Measurements from ENCODE around the gene SMAD3. TPM values are rescaled to one million over a fixed set of nuclear protein-coding genes. Genes with fewer than 3 reads are reported as not detected.
A peak's percentile ranks its signal among the peaks of the same experiment; 100 is the strongest.

SMAD3 gene
- total RNA-seq, 1 experiment from 2014 or later = 89.2 TPM

DNA sequence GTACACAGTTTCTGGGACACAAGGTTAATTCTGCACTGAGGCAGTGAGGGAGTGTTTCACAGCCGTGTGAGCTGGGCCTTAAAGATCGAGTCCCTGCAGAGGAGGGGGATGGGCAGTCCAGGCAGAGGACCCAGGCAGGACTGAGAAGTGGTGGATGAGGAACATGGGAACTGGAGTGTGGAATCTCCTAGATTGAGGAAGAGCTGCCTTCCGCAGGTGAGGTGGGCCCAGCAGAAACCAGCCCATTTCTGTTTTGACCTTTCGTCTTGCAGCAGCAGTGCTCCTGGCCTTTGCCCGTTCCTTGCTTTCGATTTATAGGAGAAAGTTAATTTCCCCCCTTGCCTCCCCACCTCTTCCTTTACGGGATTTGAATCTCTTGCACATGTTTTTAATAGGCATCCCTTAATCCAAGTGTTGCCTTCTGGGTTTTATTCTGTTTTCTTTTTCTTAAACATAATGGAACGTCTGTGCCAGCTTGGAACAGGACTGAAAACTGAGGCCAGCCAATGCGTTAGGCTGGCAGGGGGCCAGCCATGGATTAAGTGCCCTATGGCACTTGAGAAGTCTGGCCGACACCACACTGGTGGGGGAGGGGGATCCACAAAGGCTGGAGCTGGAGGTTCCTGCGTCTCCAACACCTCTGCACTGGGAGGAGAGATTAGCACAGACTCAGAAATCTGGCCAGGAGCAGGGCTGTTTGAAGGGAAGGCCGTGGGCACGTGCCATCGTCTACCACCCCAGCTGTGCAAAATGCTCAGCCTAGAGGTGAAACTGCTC lies 111.0 kb downstream of the SMAD3 start:
- Histone ChIP-seq H3K27me3 (ENCODE audit: insufficient read depth, low read length) (no peaks in the 10 kb centered on the region), H3K4me1 (ENCODE audit: control insufficient read depth in 1 of 2, insufficient read depth in 2 of 2, low read length in 2 of 2) (peaks cover 28 to 68% of the 10 kb centered on the region in 2 experiments), H3K9ac (ENCODE audit: low read length) (peak overlapping the region; percentile 58), H3K9me2 (ENCODE audit: insufficient read depth) (no peaks in the 10 kb centered on the region), H3K4me3 (replicated peaks in 1 of 2; ENCODE audit: low read depth in 1 of 2, low read length in 2 of 2) (no peak overlapping the region), H3K9me3 (ENCODE audit: control insufficient read depth in 1 of 2, insufficient read depth in 1 of 2, low read depth in 1 of 2, low read length in 2 of 2) (no peaks in the 10 kb centered on the region), H4K20me1 (ENCODE audit: insufficient read depth) (no peaks in the 10 kb centered on the region), H3K4me2 (ENCODE audit: low read length) (peak overlapping the region; percentile 71), H3K79me2 (ENCODE audit: insufficient read depth, low read length) (peaks cover 33% of the 10 kb centered on the region; the same call in 1 of the 2 replicates), H3K36me3 (ENCODE audit: control insufficient read depth in 1 of 2, insufficient read depth in 2 of 2, low read length in 2 of 2) (peaks cover 2 to 52% of the 10 kb centered on the region in 2 experiments; a peak in 3 of 4 replicates), H3K27ac (ENCODE audit: low read depth, low read length) (no peak overlapping the region), H2AFZ (ENCODE audit: low read depth, low read length, poor library complexity, severe bottlenecking) (no peak overlapping the region)
- POLR2A ChIA-PET = no interaction called here
- ATAC-seq (no peak), DNase-seq (ENCODE audit: low read depth, low spot score) (no peak)
- TF ChIP-seq TCF7L2 (IDR thresholded peaks at IDR 0.05; ENCODE audit: borderline replicate concordance, extremely low read depth, insufficient read depth, insufficient read length) = peak; percentile 52
- TF ChIP-seq, protein P1, sequence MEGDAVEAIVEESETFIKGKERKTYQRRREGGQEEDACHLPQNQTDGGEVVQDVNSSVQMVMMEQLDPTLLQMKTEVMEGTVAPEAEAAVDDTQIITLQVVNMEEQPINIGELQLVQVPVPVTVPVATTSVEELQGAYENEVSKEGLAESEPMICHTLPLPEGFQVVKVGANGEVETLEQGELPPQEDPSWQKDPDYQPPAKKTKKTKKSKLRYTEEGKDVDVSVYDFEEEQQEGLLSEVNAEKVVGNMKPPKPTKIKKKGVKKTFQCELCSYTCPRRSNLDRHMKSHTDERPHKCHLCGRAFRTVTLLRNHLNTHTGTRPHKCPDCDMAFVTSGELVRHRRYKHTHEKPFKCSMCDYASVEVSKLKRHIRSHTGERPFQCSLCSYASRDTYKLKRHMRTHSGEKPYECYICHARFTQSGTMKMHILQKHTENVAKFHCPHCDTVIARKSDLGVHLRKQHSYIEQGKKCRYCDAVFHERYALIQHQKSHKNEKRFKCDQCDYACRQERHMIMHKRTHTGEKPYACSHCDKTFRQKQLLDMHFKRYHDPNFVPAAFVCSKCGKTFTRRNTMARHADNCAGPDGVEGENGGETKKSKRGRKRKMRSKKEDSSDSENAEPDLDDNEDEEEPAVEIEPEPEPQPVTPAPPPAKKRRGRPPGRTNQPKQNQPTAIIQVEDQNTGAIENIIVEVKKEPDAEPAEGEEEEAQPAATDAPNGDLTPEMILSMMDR (IDR thresholded peaks at IDR 0.05 in 2 of 3, conservative IDR thresholded peaks at IDR 0.05 in 1 of 3; ENCODE audit: borderline replicate concordance in 1 of 3, insufficient read depth in 1 of 3, low read depth in 2 of 3, low read length in 2 of 3) = no peak
- TF ChIP-seq EZH2 (IDR thresholded peaks at IDR 0.05) = no peak
- TF ChIP-seq, protein P2, sequence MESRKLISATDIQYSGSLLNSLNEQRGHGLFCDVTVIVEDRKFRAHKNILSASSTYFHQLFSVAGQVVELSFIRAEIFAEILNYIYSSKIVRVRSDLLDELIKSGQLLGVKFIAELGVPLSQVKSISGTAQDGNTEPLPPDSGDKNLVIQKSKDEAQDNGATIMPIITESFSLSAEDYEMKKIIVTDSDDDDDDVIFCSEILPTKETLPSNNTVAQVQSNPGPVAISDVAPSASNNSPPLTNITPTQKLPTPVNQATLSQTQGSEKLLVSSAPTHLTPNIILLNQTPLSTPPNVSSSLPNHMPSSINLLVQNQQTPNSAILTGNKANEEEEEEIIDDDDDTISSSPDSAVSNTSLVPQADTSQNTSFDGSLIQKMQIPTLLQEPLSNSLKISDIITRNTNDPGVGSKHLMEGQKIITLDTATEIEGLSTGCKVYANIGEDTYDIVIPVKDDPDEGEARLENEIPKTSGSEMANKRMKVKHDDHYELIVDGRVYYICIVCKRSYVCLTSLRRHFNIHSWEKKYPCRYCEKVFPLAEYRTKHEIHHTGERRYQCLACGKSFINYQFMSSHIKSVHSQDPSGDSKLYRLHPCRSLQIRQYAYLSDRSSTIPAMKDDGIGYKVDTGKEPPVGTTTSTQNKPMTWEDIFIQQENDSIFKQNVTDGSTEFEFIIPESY (IDR thresholded peaks at IDR 0.05; ENCODE audit: extremely low read depth, insufficient replicate concordance, low read length) = no peak
- RAD21 ChIA-PET (ENCODE audit: low non-redundant PET in 1 of 2, low total read pairs in 2 of 2, uncharacterized antibody in 2 of 2, unreplicated experiment in 2 of 2) = interaction anchor here in 1 of 2 experiments (0.6 kb wide), 1 partner anchor 52 kb away, joined by 4 read pairs; no protein-coding TSS in a partner anchor
- no TSS peak for BruUV-seq (replicated peaks)
- CTCF ChIA-PET = no interaction called here
- intact Hi-C loops (cut with micrococcal nuclease) = loop anchor here (10.0 kb wide), 1 partner anchor 232 kb away; no protein-coding TSS in a partner anchor
